ENCODE data around the gene TMC2. TPM values are rescaled to one million over a fixed set of nuclear protein-coding genes. Genes with fewer than 3 reads are reported as not detected.

TMC2 gene
- total and polyA plus RNA-seq, 2 of the 8 experiments (the other 6 are each of a cell fraction or from before 2014, with no cell fraction given), result not detected

DNA sequence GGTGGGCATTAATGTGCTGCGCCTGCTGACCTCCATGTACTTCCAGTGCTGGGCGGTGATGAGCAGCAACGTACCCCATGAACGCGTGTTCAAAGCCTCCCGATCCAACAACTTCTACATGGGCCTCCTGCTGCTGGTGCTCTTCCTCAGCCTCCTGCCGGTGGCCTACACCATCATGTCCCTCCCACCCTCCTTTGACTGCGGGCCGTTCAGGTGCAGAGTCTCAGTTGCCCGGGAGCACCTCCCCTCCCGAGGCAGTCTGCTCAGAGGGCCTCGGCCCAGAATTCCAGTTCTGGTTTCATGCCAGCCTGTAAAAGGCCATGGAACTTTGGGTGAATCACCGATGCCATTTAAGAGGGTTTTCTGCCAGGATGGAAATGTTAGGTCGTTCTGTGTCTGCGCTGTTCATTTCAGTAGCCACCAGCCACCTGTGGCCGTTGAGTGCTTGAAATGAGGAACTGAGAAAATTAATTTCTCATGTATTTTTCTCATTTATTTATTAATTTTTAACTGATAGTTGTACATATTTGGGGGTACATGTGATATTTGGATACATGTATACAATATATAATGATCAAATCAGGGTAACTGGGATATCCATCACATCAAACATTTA, 80.8 kb downstream of the TMC2 start (continued):
- TF ChIP-seq BCL11A (IDR thresholded peaks at IDR 0.05; ENCODE audit: low read depth in 2 of 2, low read length in 2 of 2), result no peak
- TF ChIP-seq TAF7 (optimal IDR thresholded peaks at IDR 0.05; ENCODE audit: borderline replicate concordance, low read depth, low read length), result no peak
- no peak for TF ChIP-seq POLR2A (IDR thresholded peaks at IDR 0.05; ENCODE audit: control extremely low read depth in 1 of 2, low read depth in 2 of 2, low read length in 2 of 2)

Measured in H1 (cell line).